H9 (cell line): ENCODE results near the gene AJAP1. TPM values are rescaled to one million over a fixed set of nuclear protein-coding genes. Genes with fewer than 3 reads are reported as not detected.

Experiments
- DNase-seq: peaks from one replicate; pipeline ENCODE4 v3.0.0-alpha.2; 2017
- H2AFZ ChIP-seq: one replicate; pipeline ENCODE4 v1.6.1; 2013; ENCODE audit warnings: mild to moderate bottlenecking, low read length, control low read depth, moderate library complexity
- H2AK5ac ChIP-seq: 2 replicates; pipeline ENCODE4 v1.6.1; 2013; ENCODE audit warnings: low read length, control low read depth, mixed read lengths; ENCODE audit not compliant: insufficient read length
- H2BK120ac ChIP-seq: one replicate; pipeline ENCODE4 v1.6.1; 2013; ENCODE audit warnings: low read depth, mild to moderate bottlenecking, low read length, control low read depth, inconsistent platforms; ENCODE audit not compliant: poor library complexity, severe bottlenecking
- H2BK12ac ChIP-seq: 2 replicates; pipeline ENCODE4 v1.6.1; 2013; ENCODE audit warnings: low read length, control low read depth, mixed read lengths, low read depth; ENCODE audit not compliant: insufficient read length
- H2BK15ac ChIP-seq: 2 replicates; pipeline ENCODE4 v1.6.1; 2013; ENCODE audit warnings: low read depth, low read length, control low read depth
- H2BK20ac ChIP-seq: one replicate; pipeline ENCODE4 v1.6.1; 2013; ENCODE audit warnings: low read depth, mild to moderate bottlenecking, low read length, control low read depth, inconsistent platforms; ENCODE audit not compliant: poor library complexity, severe bottlenecking
- H2BK5ac ChIP-seq: 2 replicates; pipeline ENCODE4 v1.6.1; 2013; ENCODE audit warnings: low read length, control low read depth, mixed read lengths; ENCODE audit not compliant: insufficient read length
- H3K14ac ChIP-seq: 2 replicates; pipeline ENCODE4 v1.6.1; 2013; ENCODE audit warnings: low read length, control low read depth; ENCODE audit not compliant: insufficient read depth
- H3K18ac ChIP-seq: 2 replicates; pipeline ENCODE4 v1.6.1; 2013; ENCODE audit warnings: low read depth, mild to moderate bottlenecking, mixed read lengths, low read length, control low read depth; ENCODE audit not compliant: insufficient read length
- H3K23ac ChIP-seq: 2 replicates; pipeline ENCODE4 v1.6.1; 2013; ENCODE audit warnings: low read length, control low read depth, mixed read lengths, low read depth; ENCODE audit not compliant: insufficient read length
- H3K23me2 ChIP-seq: 2 replicates; pipeline ENCODE4 v1.6.1; 2013; ENCODE audit warnings: low read depth, mild to moderate bottlenecking, mixed read lengths, low read length, control low read depth; ENCODE audit not compliant: insufficient read length, poor library complexity, severe bottlenecking
- H3K27ac ChIP-seq: 2 replicates; pipeline ENCODE4 v1.5.1; 2013; ENCODE audit warnings: low read length, control low read depth, mixed read lengths, low read depth; ENCODE audit not compliant: insufficient read length
- H3K27me3 ChIP-seq: 2 replicates; pipeline ENCODE4 v1.6.1; 2013; ENCODE audit warnings: low read length, control low read depth, inconsistent platforms; ENCODE audit not compliant: insufficient read depth
- H3K4ac ChIP-seq: 2 replicates; pipeline ENCODE4 v1.6.1; 2013; ENCODE audit warnings: low read depth, mild to moderate bottlenecking, control low read depth, inconsistent platforms, low read length, moderate library complexity
- H3K4me1 ChIP-seq: 2 replicates; pipeline ENCODE4 v1.6.1; 2013; ENCODE audit warnings: low read length, control low read depth, inconsistent platforms; ENCODE audit not compliant: insufficient read depth
- H3K4me2 ChIP-seq: 2 replicates; pipeline ENCODE4 v1.6.1; 2013; ENCODE audit warnings: low read length, control low read depth, mixed read lengths; ENCODE audit not compliant: insufficient read length, insufficient read depth
- H3K56ac ChIP-seq: 2 replicates; pipeline ENCODE4 v1.6.1; 2013; ENCODE audit warnings: low read depth, mild to moderate bottlenecking, mixed read lengths, low read length, control low read depth; ENCODE audit not compliant: insufficient read length
- H3K79me1 ChIP-seq: 2 replicates; pipeline ENCODE4 v1.6.1; 2013; ENCODE audit warnings: low read depth, mild to moderate bottlenecking, moderate library complexity, low read length, control low read depth, inconsistent platforms; ENCODE audit not compliant: insufficient read depth, poor library complexity, severe bottlenecking
- H3K79me2 ChIP-seq: 2 replicates; pipeline ENCODE4 v1.6.1; 2013; ENCODE audit warnings: low read length, control low read depth, inconsistent platforms; ENCODE audit not compliant: insufficient read depth
- H3K9ac ChIP-seq: 2 replicates; pipeline ENCODE4 v1.6.1; 2013; ENCODE audit warnings: low read length, control low read depth, mixed read lengths; ENCODE audit not compliant: insufficient read length; ENCODE audit errors: extremely low read depth
- H3K9me3 ChIP-seq: one replicate; pipeline ENCODE4 v1.6.1; 2013; ENCODE audit warnings: low read depth, low read length, inconsistent platforms; ENCODE audit not compliant: control insufficient read depth
- H3T11ph ChIP-seq: one replicate; pipeline ENCODE4 v1.6.1; 2013; ENCODE audit warnings: mild to moderate bottlenecking, low read length, control low read depth, inconsistent platforms
- H4K20me1 ChIP-seq: one replicate; pipeline ENCODE4 v1.6.1; 2013; ENCODE audit not compliant: control insufficient read depth, insufficient read length, insufficient read depth
- H4K5ac ChIP-seq: 2 replicates; pipeline ENCODE4 v1.6.1; 2013; ENCODE audit warnings: low read depth, mild to moderate bottlenecking, mixed read lengths, low read length, control low read depth; ENCODE audit not compliant: insufficient read length
- H4K8ac ChIP-seq: replicated peaks from 2 replicates; pipeline ENCODE4 v1.6.1; 2013; ENCODE audit warnings: low read length, control low read depth, mixed read lengths, low read depth; ENCODE audit not compliant: insufficient read length
- H4K91ac ChIP-seq: 2 replicates; pipeline ENCODE4 v1.6.1; 2013; ENCODE audit warnings: low read depth, mild to moderate bottlenecking, moderate library complexity, mixed read lengths, low read length, control low read depth; ENCODE audit not compliant: insufficient read length
- H3K27ac Mint-ChIP-seq, 3 experiments: 2 replicates in 2 of 3; 3 replicates in 1 of 3; pipeline ENCODE4 v1.8.0; 2020 to 2021; ENCODE audit warnings: mixed read lengths in 3 of 3, mild to moderate bottlenecking in 1 of 3, moderate library complexity in 1 of 3
- H3K27me3 Mint-ChIP-seq: 2 replicates; pipeline ENCODE4 v1.8.0; 2021; ENCODE audit warnings: low read depth, mild to moderate bottlenecking, moderate library complexity, mixed read lengths
- H3K36me3 Mint-ChIP-seq, 3 experiments: 2 replicates in 2 of 3; 3 replicates in 1 of 3; pipeline ENCODE4 v1.8.0; 2020 to 2021; ENCODE audit warnings: low read depth in 3 of 3, mixed read lengths in 3 of 3; ENCODE audit not compliant: insufficient read depth in 1 of 3
- H3K4me1 Mint-ChIP-seq, 2 experiments: 2 replicates each; pipeline ENCODE4 v1.8.0; 2020; ENCODE audit warnings: mixed read lengths in 2 of 2
- H3K4me3 Mint-ChIP-seq, 2 experiments: 2 replicates in 1 of 2; 3 replicates in 1 of 2; pipeline ENCODE4 v1.8.0; 2020 to 2021; ENCODE audit warnings: mild to moderate bottlenecking in 2 of 2, mixed read lengths in 2 of 2, moderate library complexity in 1 of 2
- H3K9me3 Mint-ChIP-seq, 2 experiments: 2 replicates in 1 of 2; 3 replicates in 1 of 2; pipeline ENCODE4 v1.8.0; 2020; ENCODE audit warnings: mild to moderate bottlenecking in 2 of 2, mixed read lengths in 2 of 2, moderate library complexity in 1 of 2
- CTCF ChIP-seq: fragments of 200-600 bp; sonication (generic); conservative IDR thresholded peaks from 3 replicates; pipeline ENCODE4 v1.8.0; 2021; ENCODE audit warnings: antibody characterized with exemption, mild to moderate bottlenecking
- WGBS: extraction: QIAGEN DNeasy Blood & Tissue Kit; methylation state at CpG from one replicate; pipeline ENCODE4 v1.1.7; 2013; ENCODE audit warnings: missing lambda C conversion rate, low lambda C conversion rate, mixed read lengths; ENCODE audit not compliant: insufficient read length; ENCODE audit errors: extremely low coverage; 5-methylcytosine and 5-hydroxymethylcytosine counted together
- total RNA-seq: library from RNA; stranded (reverse); gene quantifications from 2 replicates; pipeline ENCODE4 v1.2.1, GENCODE V29; 2021

The AJAP1 gene
- total RNA-seq, 1 experiment from 2014 or later = 8.6 TPM

GRCh38 chr1:4755864-4756504, 101.6 kb downstream of the AJAP1 start:
- Histone ChIP-seq H3K18ac (no peak overlapping the region), H2AK5ac (no peak overlapping the region), H3K4me1 (peaks cover 6% of the 10 kb centered on the region; the same call in 1 of the 2 replicates), H2BK15ac (no peak overlapping the region), H3K14ac (peak overlapping the region; percentile 43; the same call in 1 of the 2 replicates), H2BK120ac (no peak overlapping the region), H2AFZ (no peak overlapping the region), H3K27ac (no peak overlapping the region), H4K20me1 (no peaks in the 10 kb centered on the region), H3K27me3 (no peaks in the 10 kb centered on the region), H2BK5ac (no peak overlapping the region), H3K4me2 (no peak overlapping the region), H3K79me2 (no peaks in the 10 kb centered on the region), H3K9ac (no peak overlapping the region), H3K23ac (no peak overlapping the region), H4K91ac (no peak overlapping the region), H2BK12ac (no peak overlapping the region), H3T11ph (no peak overlapping the region), H3K4ac (no peak overlapping the region), H3K9me3 (no peaks in the 10 kb centered on the region), H3K23me2 (no peaks in the 10 kb centered on the region), H4K8ac (no peak overlapping the region), H3K56ac (no peak overlapping the region), H4K5ac (no peak overlapping the region), H2BK20ac (no peak overlapping the region), H3K79me1 (no peaks in the 10 kb centered on the region)
- peaks cover 17 to 29% (median 27%) of the 10 kb centered on the region in 3 experiments for H3K36me3 Mint-ChIP-seq
- peaks cover 57% of the 10 kb centered on the region for H3K27me3 Mint-ChIP-seq
- TF ChIP-seq CTCF = no peak
- H3K27ac Mint-ChIP-seq = peak overlapping the region; percentile 35 to 94 (median 77); a peak in 5 of 7 replicates
- DNase-seq = no peak
- peaks cover 38 to 58% of the 10 kb centered on the region in 2 experiments for H3K4me1 Mint-ChIP-seq
- H3K4me3 Mint-ChIP-seq = peak overlapping the region; percentile 35 to 69; a peak in 4 of 5 replicates
- H3K9me3 Mint-ChIP-seq = peaks cover 19 to 24% of the 10 kb centered on the region in 2 experiments
- no CpG with 5 or more reads among the region's 8 CpGs for WGBS
